Transverse colon (tissue), 3 donors: Measurements from ENCODE around the gene ENPP3.

Experiments
- POLR2A ChIP-seq: fragments of 450-650 bp; IDR thresholded peaks from one replicate; pipeline ENCODE4 v1.6.1; 2016; ENCODE audit warnings: antibody characterized with exemption, mild to moderate bottlenecking, moderate library complexity
- TF ChIP-seq, protein P1 (sequence below), 5 experiments: fragments of 200-600 bp in 3 of 5; fragments of 450-650 bp in 2 of 5; sonication (generic) in 3 of 5; IDR thresholded peaks; 1 replicate in 2 of 5; 2 replicates in 3 of 5; pipeline ENCODE4 v1.5.1; 2016 to 2017; ENCODE audit warnings: antibody characterized with exemption in 5 of 5, inconsistent platforms in 3 of 5, mild to moderate bottlenecking in 2 of 5, moderate library complexity in 1 of 5

DNA sequence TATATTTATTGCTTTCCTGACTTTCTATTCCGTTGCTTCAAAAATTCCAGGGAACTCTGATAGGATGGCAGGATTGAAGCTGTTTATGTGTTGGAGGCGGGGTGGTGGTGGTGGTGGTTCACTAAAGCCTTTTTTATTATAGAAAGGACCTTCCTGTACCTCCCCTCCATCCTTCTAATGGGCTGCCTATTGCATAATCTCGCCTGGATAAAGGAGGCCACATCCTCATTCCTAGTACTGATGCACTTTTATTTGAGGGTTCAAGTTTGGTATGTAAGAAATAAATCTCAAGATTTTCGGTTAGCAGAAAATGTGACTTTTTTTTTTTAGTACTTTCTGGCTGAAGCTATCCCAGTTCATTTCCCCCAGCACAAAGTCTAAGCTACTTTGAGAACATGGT, 92.4 kb downstream of the ENPP3 start:
- TF ChIP-seq, protein P1, sequence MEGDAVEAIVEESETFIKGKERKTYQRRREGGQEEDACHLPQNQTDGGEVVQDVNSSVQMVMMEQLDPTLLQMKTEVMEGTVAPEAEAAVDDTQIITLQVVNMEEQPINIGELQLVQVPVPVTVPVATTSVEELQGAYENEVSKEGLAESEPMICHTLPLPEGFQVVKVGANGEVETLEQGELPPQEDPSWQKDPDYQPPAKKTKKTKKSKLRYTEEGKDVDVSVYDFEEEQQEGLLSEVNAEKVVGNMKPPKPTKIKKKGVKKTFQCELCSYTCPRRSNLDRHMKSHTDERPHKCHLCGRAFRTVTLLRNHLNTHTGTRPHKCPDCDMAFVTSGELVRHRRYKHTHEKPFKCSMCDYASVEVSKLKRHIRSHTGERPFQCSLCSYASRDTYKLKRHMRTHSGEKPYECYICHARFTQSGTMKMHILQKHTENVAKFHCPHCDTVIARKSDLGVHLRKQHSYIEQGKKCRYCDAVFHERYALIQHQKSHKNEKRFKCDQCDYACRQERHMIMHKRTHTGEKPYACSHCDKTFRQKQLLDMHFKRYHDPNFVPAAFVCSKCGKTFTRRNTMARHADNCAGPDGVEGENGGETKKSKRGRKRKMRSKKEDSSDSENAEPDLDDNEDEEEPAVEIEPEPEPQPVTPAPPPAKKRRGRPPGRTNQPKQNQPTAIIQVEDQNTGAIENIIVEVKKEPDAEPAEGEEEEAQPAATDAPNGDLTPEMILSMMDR (IDR thresholded peaks at IDR 0.05), result no peak
- no peak for TF ChIP-seq POLR2A
